ENCODE data around the gene MYPN.
"Not testable (repeated sequence)": the region's sequence is repeated elsewhere in the genome, so short reads cannot be mapped to it uniquely, and the experiment has no call there.

Gene MYPN

GRCh38 chr10:68155615-68156210 lies 46.4 kb downstream of the MYPN start:
- Histone ChIP-seq H3K9me3 (no peaks in the 10 kb centered on the region), H3K4me3 (no peak overlapping the region), H3K4me1 (peaks cover 30% of the 10 kb centered on the region), H3K27me3 (ENCODE audit: low read depth) (no peaks in the 10 kb centered on the region), H3K36me3 (replicated peaks) (no peaks in the 10 kb centered on the region)
- in situ Hi-C loops (cut with MboI; ENCODE audit: low sequenced_read_pairs): no loop called here
- DNase-seq (ENCODE audit: low spot score in 2 of 2): no peak

GRCh38 chr10:68156373-68157185 lies 47.3 kb downstream of the MYPN start:
- no peaks in the 10 kb centered on the region for H3K36me3 ChIP-seq (replicated peaks)
- H3K27me3 ChIP-seq (ENCODE audit: low read depth): no peaks in the 10 kb centered on the region
- no peak overlapping the region for H3K4me3 ChIP-seq
- peak; percentile 74 to 80 for DNase-seq (ENCODE audit: low spot score in 2 of 2)
- no peaks in the 10 kb centered on the region for H3K9me3 ChIP-seq
- in situ Hi-C loops (cut with MboI; ENCODE audit: low sequenced_read_pairs): no loop called here
- peaks cover 29% of the 10 kb centered on the region for H3K4me1 ChIP-seq

GRCh38 chr10:68157522-68157921 lies 48.2 kb downstream of the MYPN start:
- H3K4me1 ChIP-seq: peaks cover 20% of the 10 kb centered on the region
- DNase-seq (ENCODE audit: low spot score in 2 of 2); H3K27me3 ChIP-seq (ENCODE audit: low read depth); H3K9me3 ChIP-seq; H3K4me3 ChIP-seq; H3K36me3 ChIP-seq (replicated peaks); in situ Hi-C loops (cut with MboI; ENCODE audit: low sequenced_read_pairs): not testable (repeated sequence)

GRCh38 chr10:68158031-68158430 lies 48.7 kb downstream of the MYPN start:
- no peaks in the 10 kb centered on the region for H3K9me3 ChIP-seq
- H3K27me3 ChIP-seq (ENCODE audit: low read depth): no peaks in the 10 kb centered on the region
- peaks cover 20% of the 10 kb centered on the region for H3K4me1 ChIP-seq
- no peaks in the 10 kb centered on the region for H3K36me3 ChIP-seq (replicated peaks)
- no peak for DNase-seq (ENCODE audit: low spot score in 2 of 2)
- H3K4me3 ChIP-seq: no peak overlapping the region
- in situ Hi-C loops (cut with MboI; ENCODE audit: low sequenced_read_pairs): no loop called here

GRCh38 chr10:68163735-68164134 lies 54.4 kb downstream of the MYPN start:
- in situ Hi-C loops (cut with MboI; ENCODE audit: low sequenced_read_pairs): no loop called here
- peaks cover 3% of the 10 kb centered on the region; the same call in 1 of the 2 replicates for H3K27me3 ChIP-seq (ENCODE audit: low read depth)
- H3K4me1 ChIP-seq: no peaks in the 10 kb centered on the region; the same call in 1 of the 2 replicates
- DNase-seq (ENCODE audit: low spot score in 2 of 2): no peak
- no peaks in the 10 kb centered on the region for H3K9me3 ChIP-seq
- H3K4me3 ChIP-seq: no peak overlapping the region
- no peaks in the 10 kb centered on the region for H3K36me3 ChIP-seq (replicated peaks)

GRCh38 chr10:68165643-68166042 lies 56.4 kb downstream of the MYPN start:
- no peak for DNase-seq (ENCODE audit: low spot score in 2 of 2)
- in situ Hi-C loops (cut with MboI; ENCODE audit: low sequenced_read_pairs): no loop called here
- no peaks in the 10 kb centered on the region for H3K9me3 ChIP-seq
- no peak overlapping the region for H3K4me3 ChIP-seq
- no peaks in the 10 kb centered on the region for H3K36me3 ChIP-seq (replicated peaks)
- peaks cover 9% of the 10 kb centered on the region for H3K4me1 ChIP-seq
- H3K27me3 ChIP-seq (ENCODE audit: low read depth): peaks cover 3% of the 10 kb centered on the region; the same call in 1 of the 2 replicates

GRCh38 chr10:68166871-68167585 lies 57.7 kb downstream of the MYPN start:
- H3K4me1 ChIP-seq: peaks cover 10% of the 10 kb centered on the region
- no peak for DNase-seq (ENCODE audit: low spot score in 2 of 2)
- no peaks in the 10 kb centered on the region for H3K36me3 ChIP-seq (replicated peaks)
- no peak overlapping the region for H3K4me3 ChIP-seq
- in situ Hi-C loops (cut with MboI; ENCODE audit: low sequenced_read_pairs): no loop called here
- no peaks in the 10 kb centered on the region for H3K9me3 ChIP-seq
- peaks cover 3% of the 10 kb centered on the region; the same call in 1 of the 2 replicates for H3K27me3 ChIP-seq (ENCODE audit: low read depth)

- Histone ChIP-seq H3K36me3 (replicated peaks) (no peaks in the 10 kb centered on the region), H3K4me3 (no peak overlapping the region), H3K27me3 (ENCODE audit: low read depth) (peaks cover 3% of the 10 kb centered on the region; the same call in 1 of the 2 replicates), H3K9me3 (no peaks in the 10 kb centered on the region), H3K4me1 (peaks cover 16% of the 10 kb centered on the region)
- in situ Hi-C loops (cut with MboI; ENCODE audit: low sequenced_read_pairs): no loop called here
- no peak for DNase-seq (ENCODE audit: low spot score in 2 of 2)
Observed at GRCh38 chr10:68167586-68168189, 58.4 kb downstream of the MYPN start.

- no peak overlapping the region for H3K4me3 ChIP-seq
- DNase-seq (ENCODE audit: low spot score in 2 of 2): no peak
- peaks cover 20% of the 10 kb centered on the region for H3K4me1 ChIP-seq
- no peaks in the 10 kb centered on the region for H3K9me3 ChIP-seq
- H3K36me3 ChIP-seq (replicated peaks): no peaks in the 10 kb centered on the region
- in situ Hi-C loops (cut with MboI; ENCODE audit: low sequenced_read_pairs): no loop called here
- H3K27me3 ChIP-seq (ENCODE audit: low read depth): peaks cover 3% of the 10 kb centered on the region; the same call in 1 of the 2 replicates
Observed at GRCh38 chr10:68171539-68172080, 62.3 kb downstream of the MYPN start.

GRCh38 chr10:68172324-68172723 lies 63.0 kb downstream of the MYPN start:
- in situ Hi-C loops (cut with MboI; ENCODE audit: low sequenced_read_pairs): no loop called here
- Histone ChIP-seq H3K4me1 (peaks cover 27% of the 10 kb centered on the region), H3K4me3 (no peak overlapping the region), H3K27me3 (ENCODE audit: low read depth) (peaks cover 1% of the 10 kb centered on the region; the same call in 1 of the 2 replicates), H3K36me3 (replicated peaks) (no peaks in the 10 kb centered on the region), H3K9me3 (no peaks in the 10 kb centered on the region)
- peak in 1 of 2 experiments; percentile 53 for DNase-seq (ENCODE audit: low spot score in 2 of 2)

GRCh38 chr10:68175949-68176348 lies 66.7 kb downstream of the MYPN start:
- Histone ChIP-seq H3K36me3 (replicated peaks) (no peaks in the 10 kb centered on the region), H3K4me3 (no peak overlapping the region), H3K4me1 (peaks cover 29% of the 10 kb centered on the region), H3K9me3 (no peaks in the 10 kb centered on the region), H3K27me3 (ENCODE audit: low read depth) (no peaks in the 10 kb centered on the region)
- DNase-seq (ENCODE audit: low spot score in 2 of 2): no peak
- in situ Hi-C loops (cut with MboI; ENCODE audit: low sequenced_read_pairs): no loop called here

- H3K9me3 ChIP-seq: no peaks in the 10 kb centered on the region
- DNase-seq (ENCODE audit: low spot score in 2 of 2): peak in 1 of 2 experiments; percentile 77
- in situ Hi-C loops (cut with MboI; ENCODE audit: low sequenced_read_pairs): no loop called here
- no peak overlapping the region for H3K4me3 ChIP-seq
- peaks cover 29% of the 10 kb centered on the region for H3K4me1 ChIP-seq
- no peaks in the 10 kb centered on the region for H3K27me3 ChIP-seq (ENCODE audit: low read depth)
- no peaks in the 10 kb centered on the region for H3K36me3 ChIP-seq (replicated peaks)
Observed at GRCh38 chr10:68176797-68177196, 67.5 kb downstream of the MYPN start.

GRCh38 chr10:68178592-68178991 lies 69.3 kb downstream of the MYPN start:
- no peaks in the 10 kb centered on the region for H3K9me3 ChIP-seq
- in situ Hi-C loops (cut with MboI; ENCODE audit: low sequenced_read_pairs): no loop called here
- no peak overlapping the region for H3K4me3 ChIP-seq
- no peaks in the 10 kb centered on the region for H3K27me3 ChIP-seq (ENCODE audit: low read depth)
- peaks cover 21% of the 10 kb centered on the region for H3K4me1 ChIP-seq
- no peaks in the 10 kb centered on the region for H3K36me3 ChIP-seq (replicated peaks)
- DNase-seq (ENCODE audit: low spot score in 2 of 2): no peak
